HG03097 (cell line): ENCODE data around the gene TWIST1.

Experiments
- ATAC-seq: cut with Tn5 transposase; IDR thresholded peaks from one replicate; pipeline ENCODE4 v1.9.1; 2021; ENCODE audit not compliant: unreplicated experiment, low FRiP score

Gene TWIST1

GRCh38 chr7:19113855-19114550 is 3.4 kb downstream of the TWIST1 start:
- no peak for ATAC-seq

GRCh38 chr7:19113002-19113350 is 4.5 kb downstream of the TWIST1 start:
- no peak for ATAC-seq

- no peak for ATAC-seq
Observed at GRCh38 chr7:19112274-19113001, 5.0 kb downstream of the TWIST1 start.

GRCh38 chr7:19111474-19112273 is 5.8 kb downstream of the TWIST1 start:
- no peak for ATAC-seq

- no peak for ATAC-seq
Observed at GRCh38 chr7:19110776-19111175, 6.7 kb downstream of the TWIST1 start.

GRCh38 chr7:19110026-19110730 is 7.3 kb downstream of the TWIST1 start:
- no peak for ATAC-seq

- no peak for ATAC-seq
Observed at GRCh38 chr7:19109000-19109946, 8.2 kb downstream of the TWIST1 start.

- no peak for ATAC-seq
Observed at GRCh38 chr7:19107356-19108146, 9.9 kb downstream of the TWIST1 start.

- no peak for ATAC-seq
Observed at GRCh38 chr7:19107081-19107355, 10.4 kb downstream of the TWIST1 start.

GRCh38 chr7:19106241-19107080 is 11.0 kb downstream of the TWIST1 start:
- ATAC-seq: no peak

GRCh38 chr7:19105546-19105945 is 11.9 kb downstream of the TWIST1 start:
- ATAC-seq: no peak

GRCh38 chr7:19104811-19105210 is 12.6 kb downstream of the TWIST1 start:
- no peak for ATAC-seq

GRCh38 chr7:19102884-19103283 is 14.6 kb downstream of the TWIST1 start:
- no peak for ATAC-seq

- no peak for ATAC-seq
Observed at GRCh38 chr7:19101909-19102308, 15.5 kb downstream of the TWIST1 start.

- ATAC-seq: no peak
Observed at GRCh38 chr7:19101472-19101871, 16.0 kb downstream of the TWIST1 start.

- ATAC-seq: no peak
Observed at GRCh38 chr7:19099924-19100323, 17.5 kb downstream of the TWIST1 start.

- no peak for ATAC-seq
Observed at GRCh38 chr7:19099194-19099593, 18.2 kb downstream of the TWIST1 start.

- no peak for ATAC-seq
Observed at GRCh38 chr7:19098510-19098909, 18.9 kb downstream of the TWIST1 start.
